SK-N-SH treated with all-trans-retinoic acid at 6 μM for 48 hours (cell line): ENCODE data around the gene SPDL1.

Experiments
- ATAC-seq: fragments of 200-7000 bp; cut with Tn5 transposase; 3 replicates; pipeline ENCODE4 v1.9.1; 2020; ENCODE audit warnings: mild to moderate bottlenecking, moderate library complexity
- ARNTL ChIP-seq: fragments of 450-650 bp; formaldehyde crosslinking; IDR thresholded peaks from 2 replicates; pipeline ENCODE4 v1.5.0; 2020; ENCODE audit warnings: low read depth, mild to moderate bottlenecking, moderate library complexity, borderline replicate concordance
- BACH2 ChIP-seq: fragments of 250-450 bp; sonication (Bioruptor Pico); IDR thresholded peaks from 2 replicates; pipeline ENCODE4 v1.9.0; 2021; ENCODE audit warnings: mild to moderate bottlenecking, borderline replicate concordance
- CSDC2 ChIP-seq: fragments of 250-450 bp; sonication (Bioruptor Pico); IDR thresholded peaks from 2 replicates; pipeline ENCODE4 v1.5.0; 2020; ENCODE audit warnings: mild to moderate bottlenecking, moderate library complexity
- CSRNP3 ChIP-seq: fragments of 250-450 bp; sonication (Bioruptor Pico); IDR thresholded peaks from 2 replicates; pipeline ENCODE4 v1.5.1; 2021; ENCODE audit warnings: mild to moderate bottlenecking, moderate library complexity
- ESRRG ChIP-seq: fragments of 250-450 bp; sonication (Bioruptor Pico); IDR thresholded peaks from 2 replicates; pipeline ENCODE4 v1.6.1; 2021; ENCODE audit warnings: mild to moderate bottlenecking
- ISL1 ChIP-seq: fragments of 250-450 bp; sonication (Bioruptor Pico); IDR thresholded peaks from 2 replicates; pipeline ENCODE4 v2.1.2; 2022; ENCODE audit warnings: mild to moderate bottlenecking, moderate library complexity
- OSR1 ChIP-seq: fragments of 250-450 bp; sonication (Bioruptor Pico); IDR thresholded peaks from 2 replicates; pipeline ENCODE4 v1.8.0; 2022; ENCODE audit warnings: moderate library complexity, mild to moderate bottlenecking, inconsistent platforms
- PATZ1 ChIP-seq: fragments of 250-450 bp; sonication (Bioruptor Pico); IDR thresholded peaks from 2 replicates; pipeline ENCODE4 v1.8.0; 2020; ENCODE audit warnings: mild to moderate bottlenecking, moderate library complexity, borderline replicate concordance
- POU6F1 ChIP-seq: fragments of 250-450 bp; sonication (Bioruptor Pico); IDR thresholded peaks from 2 replicates; pipeline ENCODE4 v1.8.0; 2021; ENCODE audit warnings: low read depth, mild to moderate bottlenecking, moderate library complexity, borderline replicate concordance
- PPARA ChIP-seq: fragments of 250-450 bp; sonication (Bioruptor Pico); IDR thresholded peaks from 2 replicates; pipeline ENCODE4 v1.5.0; 2020; ENCODE audit warnings: mild to moderate bottlenecking, borderline replicate concordance
- RARB ChIP-seq: fragments of 250-450 bp; sonication (Bioruptor Pico); IDR thresholded peaks from 2 replicates; pipeline ENCODE4 v1.8.0; 2021; ENCODE audit warnings: mild to moderate bottlenecking, moderate library complexity
- SNAI2 ChIP-seq: fragments of 250-450 bp; sonication (Bioruptor Pico); IDR thresholded peaks from 2 replicates; pipeline ENCODE4 v1.5.0; 2020; ENCODE audit warnings: mild to moderate bottlenecking, moderate library complexity
- TCF4 ChIP-seq: fragments of 250-450 bp; sonication (Bioruptor Pico); IDR thresholded peaks from 2 replicates; pipeline ENCODE4 v1.8.0; 2021; ENCODE audit warnings: mild to moderate bottlenecking, moderate library complexity, borderline replicate concordance
- TOX ChIP-seq: fragments of 250-450 bp; sonication (Bioruptor Pico); IDR thresholded peaks from 2 replicates; pipeline ENCODE4 v1.8.0; 2021; ENCODE audit warnings: mild to moderate bottlenecking, moderate library complexity, borderline replicate concordance
- TSHZ2 ChIP-seq: fragments of 250-450 bp; sonication (Bioruptor Pico); IDR thresholded peaks from 2 replicates; pipeline ENCODE4 v1.5.0; 2020; ENCODE audit warnings: mild to moderate bottlenecking, moderate library complexity
- ZC3H10 ChIP-seq: fragments of 250-450 bp; sonication (Bioruptor Pico); IDR thresholded peaks from 2 replicates; pipeline ENCODE4 v1.5.1; 2021; ENCODE audit warnings: mild to moderate bottlenecking, moderate library complexity
- ZFP3 ChIP-seq: fragments of 250-450 bp; sonication (Bioruptor Pico); IDR thresholded peaks from 2 replicates; pipeline ENCODE4 v1.5.0; 2020; ENCODE audit warnings: mild to moderate bottlenecking, moderate library complexity
- ZFP30 ChIP-seq: fragments of 450-650 bp; formaldehyde crosslinking; IDR thresholded peaks from 2 replicates; pipeline ENCODE4 v1.5.0; 2022; ENCODE audit warnings: mild to moderate bottlenecking, moderate library complexity
- ZNF565 ChIP-seq: fragments of 450-650 bp; formaldehyde crosslinking; conservative IDR thresholded peaks from 2 replicates; pipeline ENCODE4 v1.5.0; 2020; ENCODE audit warnings: low read depth, mild to moderate bottlenecking, moderate library complexity
- ZNF70 ChIP-seq: fragments of 450-650 bp; formaldehyde crosslinking; IDR thresholded peaks from 2 replicates; pipeline ENCODE4 v1.5.0; 2020; ENCODE audit warnings: mild to moderate bottlenecking, moderate library complexity
- ZNF8 ChIP-seq: fragments of 450-650 bp; formaldehyde crosslinking; IDR thresholded peaks from 2 replicates; pipeline ENCODE4 v1.5.0; 2020; ENCODE audit warnings: mild to moderate bottlenecking, moderate library complexity

The SPDL1 gene

GRCh38 chr5:169649486-169649885, 65.9 kb downstream of the SPDL1 start (continued):
- no peak for TF ChIP-seq PATZ1 (CRISPR knock-in tag)
- no peak for TF ChIP-seq OSR1 (CRISPR knock-in tag)
- no peak for TF ChIP-seq ZNF565 (CRISPR knock-in tag)
- no peak for TF ChIP-seq SNAI2 (CRISPR knock-in tag)
- TF ChIP-seq CSDC2 (CRISPR knock-in tag) = no peak
- TF ChIP-seq ZFP30 = no peak
- TF ChIP-seq BACH2 (CRISPR knock-in tag) = no peak
- TF ChIP-seq ARNTL = no peak
- no peak for TF ChIP-seq ZNF70 (CRISPR knock-in tag)
- no peak for TF ChIP-seq RARB (CRISPR knock-in tag)
- no peak for TF ChIP-seq ESRRG (CRISPR knock-in tag)

- TF ChIP-seq CSDC2 (CRISPR knock-in tag) (no peak), ZFP30 (no peak), ZC3H10 (CRISPR knock-in tag) (peak; percentile 60), ISL1 (CRISPR knock-in tag) (peak; percentile 67), PATZ1 (CRISPR knock-in tag) (0 out of 2 replicates have a peak, but pooled peaks have one; percentile 39)
- peak; percentile 79 for ATAC-seq
Measured at GRCh38 chr5:169650701-169651331, 67.2 kb downstream of the SPDL1 start.

GRCh38 chr5:169651526-169651925, 68.0 kb downstream of the SPDL1 start:
- TF ChIP-seq RARB (CRISPR knock-in tag) = no peak
- TF ChIP-seq ZFP3 (CRISPR knock-in tag) = no peak
- no peak for TF ChIP-seq OSR1 (CRISPR knock-in tag)
- no peak for TF ChIP-seq ZNF70 (CRISPR knock-in tag)
- TF ChIP-seq CSRNP3 (CRISPR knock-in tag) = no peak
- TF ChIP-seq SNAI2 (CRISPR knock-in tag) = no peak
- no peak for TF ChIP-seq PATZ1 (CRISPR knock-in tag)
- no peak for TF ChIP-seq ESRRG (CRISPR knock-in tag)
- TF ChIP-seq ZNF8 (CRISPR knock-in tag) = no peak
- TF ChIP-seq TOX (CRISPR knock-in tag) = no peak
- no peak for TF ChIP-seq TSHZ2 (CRISPR knock-in tag)
- TF ChIP-seq PPARA (CRISPR knock-in tag) = no peak
- no peak for TF ChIP-seq CSDC2 (CRISPR knock-in tag)
- TF ChIP-seq ARNTL = no peak
- no peak for TF ChIP-seq POU6F1
- no peak for TF ChIP-seq BACH2 (CRISPR knock-in tag)
- no peak for TF ChIP-seq TCF4 (CRISPR knock-in tag)
- peak; percentile 50 for ATAC-seq
